ENCODE results near the gene FOXO1. TPM values are rescaled to one million over a fixed set of nuclear protein-coding genes. Genes with fewer than 3 reads are reported as not detected.

Gene FOXO1
- total and polyA plus RNA-seq, 12 donors, result 3.4 to 31.2 (median 15.8) TPM

DNA sequence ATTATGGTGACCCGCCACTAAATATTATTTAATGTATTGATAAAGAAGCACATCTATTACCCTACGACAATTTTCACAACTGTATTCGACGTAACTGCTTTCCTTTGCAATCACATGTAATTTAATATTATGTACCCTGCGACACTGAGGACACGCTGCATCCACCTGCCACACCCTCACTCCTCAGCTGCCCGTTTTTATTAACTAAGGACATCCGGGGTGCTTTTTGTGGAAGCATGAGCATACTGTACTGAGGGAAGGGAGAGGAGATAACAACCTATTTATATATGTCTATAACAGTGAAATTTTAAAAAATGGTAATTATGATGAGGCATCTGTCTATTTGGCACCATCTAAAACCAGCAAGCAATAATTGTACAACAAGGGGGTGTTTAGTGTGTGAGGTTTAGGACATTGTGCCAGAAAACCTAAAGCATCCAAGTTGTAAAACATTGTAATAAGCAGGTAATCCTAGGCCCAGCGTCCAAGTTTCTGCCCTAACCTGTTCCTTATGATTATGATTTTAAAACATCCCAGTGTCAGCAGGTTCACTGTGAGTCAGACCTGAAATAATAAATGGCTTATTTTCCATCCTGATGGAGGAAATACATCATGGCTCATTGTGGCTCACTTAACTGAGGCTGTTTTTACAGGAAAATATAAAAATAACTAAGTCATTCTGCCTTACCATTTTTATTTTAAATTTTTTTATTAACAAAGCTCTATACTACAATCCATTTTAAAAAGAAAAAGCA is 56.3 kb downstream of the FOXO1 start:
- WGBS, 2 donors, result 83 to 88% methylated on average over 9 of the region's 9 CpGs
- intact Hi-C loops (cut with DNase I), result no loop called here
- ATAC-seq (no peak), DNase-seq (no peak)
- no peaks in the 10 kb centered on the region for H3K27me3 ChIP-seq
- no peaks in the 10 kb centered on the region for H3K9me3 ChIP-seq
- peaks cover 3 to 66% (median 50%) of the 10 kb centered on the region in 9 donors for H3K4me1 ChIP-seq
- TF ChIP-seq, protein P1, sequence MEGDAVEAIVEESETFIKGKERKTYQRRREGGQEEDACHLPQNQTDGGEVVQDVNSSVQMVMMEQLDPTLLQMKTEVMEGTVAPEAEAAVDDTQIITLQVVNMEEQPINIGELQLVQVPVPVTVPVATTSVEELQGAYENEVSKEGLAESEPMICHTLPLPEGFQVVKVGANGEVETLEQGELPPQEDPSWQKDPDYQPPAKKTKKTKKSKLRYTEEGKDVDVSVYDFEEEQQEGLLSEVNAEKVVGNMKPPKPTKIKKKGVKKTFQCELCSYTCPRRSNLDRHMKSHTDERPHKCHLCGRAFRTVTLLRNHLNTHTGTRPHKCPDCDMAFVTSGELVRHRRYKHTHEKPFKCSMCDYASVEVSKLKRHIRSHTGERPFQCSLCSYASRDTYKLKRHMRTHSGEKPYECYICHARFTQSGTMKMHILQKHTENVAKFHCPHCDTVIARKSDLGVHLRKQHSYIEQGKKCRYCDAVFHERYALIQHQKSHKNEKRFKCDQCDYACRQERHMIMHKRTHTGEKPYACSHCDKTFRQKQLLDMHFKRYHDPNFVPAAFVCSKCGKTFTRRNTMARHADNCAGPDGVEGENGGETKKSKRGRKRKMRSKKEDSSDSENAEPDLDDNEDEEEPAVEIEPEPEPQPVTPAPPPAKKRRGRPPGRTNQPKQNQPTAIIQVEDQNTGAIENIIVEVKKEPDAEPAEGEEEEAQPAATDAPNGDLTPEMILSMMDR (IDR thresholded peaks at IDR 0.05), result no peak
- no peaks in the 10 kb centered on the region for H3K36me3 ChIP-seq
- H3K27ac ChIP-seq, result peak overlapping the region in 1 of 10 donors; percentile 20
- no peak overlapping the region for H3K4me3 ChIP-seq

- WGBS, 2 donors, result 96 to 100% methylated on average over 1 of the region's 1 CpG
- intact Hi-C loops (cut with DNase I), result no loop called here
- peaks cover 3 to 51% (median 31%) of the 10 kb centered on the region in 9 donors for H3K4me1 ChIP-seq
- no peak for ATAC-seq
- H3K9me3 ChIP-seq, result no peaks in the 10 kb centered on the region
- H3K27me3 ChIP-seq, result no peaks in the 10 kb centered on the region
- TF ChIP-seq, protein P1 (IDR thresholded peaks at IDR 0.05), result no peak
- DNase-seq, result no peak
- H3K27ac ChIP-seq, result no peak overlapping the region
- no peak overlapping the region for H3K4me3 ChIP-seq
- no peaks in the 10 kb centered on the region for H3K36me3 ChIP-seq
Measured at GRCh38 chr13:40608308-40608707, 58.1 kb downstream of the FOXO1 start.

DNA sequence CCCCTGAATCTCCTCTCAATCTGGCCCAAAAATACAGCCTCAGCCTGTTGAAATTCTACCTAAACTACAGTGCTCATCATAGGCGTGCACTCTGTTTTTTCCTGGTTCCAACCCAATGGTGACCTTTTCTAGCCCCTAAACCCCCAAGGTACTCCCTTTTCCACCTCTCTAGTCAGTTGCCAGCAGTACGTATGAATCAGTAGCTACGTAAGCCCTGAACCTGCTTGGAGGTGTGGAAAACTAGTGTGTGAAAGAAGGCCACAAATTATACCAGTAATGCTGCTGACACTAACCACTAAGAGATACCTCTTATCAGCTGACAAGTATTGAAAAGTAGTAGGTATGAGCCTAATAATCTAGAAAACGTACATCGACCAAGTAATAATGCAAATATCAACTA is 60.9 kb downstream of the FOXO1 start:
- TF ChIP-seq, protein P1 (IDR thresholded peaks at IDR 0.05), result no peak
- Histone ChIP-seq H3K4me3 (no peak overlapping the region), H3K36me3 (no peaks in the 10 kb centered on the region), H3K27me3 (no peaks in the 10 kb centered on the region), H3K4me1 (peaks cover 0 to 29% (median 11%) of the 10 kb centered on the region in 9 donors), H3K9me3 (no peaks in the 10 kb centered on the region), H3K27ac (no peak overlapping the region)
- ATAC-seq, result peak in 1 of 8 donors; percentile 15
- intact Hi-C loops (cut with DNase I), result no loop called here
- WGBS, 2 donors, result 76 to 80% methylated on average over 5 of the region's 5 CpGs
- no peak for DNase-seq

DNA sequence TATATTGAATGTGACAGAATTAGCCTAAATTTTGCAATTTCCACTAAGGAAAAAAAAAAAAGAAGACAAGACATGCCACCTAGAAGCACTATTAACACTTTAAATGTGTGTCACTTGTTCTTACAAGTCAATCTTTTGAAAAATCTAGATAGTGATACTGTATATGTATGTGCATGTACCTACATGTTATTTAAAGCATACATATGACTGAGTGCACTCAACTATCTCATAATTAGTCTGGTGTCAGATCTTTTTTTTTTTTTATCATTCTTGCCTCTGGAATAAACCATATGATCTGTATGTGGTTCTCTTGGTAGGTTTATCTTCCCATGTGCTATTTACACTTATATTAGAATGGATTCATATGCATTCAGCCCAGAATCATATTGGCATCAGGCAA is 62.3 kb downstream of the FOXO1 start:
- Histone ChIP-seq H3K27ac (no peak overlapping the region), H3K27me3 (no peaks in the 10 kb centered on the region), H3K4me1 (peaks cover 0 to 25% (median 8%) of the 10 kb centered on the region in 9 donors), H3K9me3 (no peaks in the 10 kb centered on the region), H3K4me3 (no peak overlapping the region), H3K36me3 (no peaks in the 10 kb centered on the region)
- TF ChIP-seq, protein P1 (IDR thresholded peaks at IDR 0.05), result no peak
- intact Hi-C loops (cut with DNase I), result no loop called here
- DNase-seq, result no peak
- ATAC-seq, result no peak

Data from heart right ventricle (tissue), 16 donors.